HFFc6 (cell line): ENCODE measurements around the gene CALN1. TPM values are rescaled to one million over a fixed set of nuclear protein-coding genes. Genes with fewer than 3 reads are reported as not detected.

ENCODE experiments used
- DNase-seq: peaks from one replicate; pipeline ENCODE4 v3.0.0-alpha.2; 2018
- H3K27ac Mint-ChIP-seq: 2 replicates; pipeline ENCODE4 v1.8.0; 2020; ENCODE audit warnings: mild to moderate bottlenecking, mixed read lengths
- H3K27me3 Mint-ChIP-seq: 2 replicates; pipeline ENCODE4 v1.8.0; 2021; ENCODE audit warnings: mild to moderate bottlenecking, moderate library complexity, mixed read lengths; ENCODE audit not compliant: insufficient read depth
- H3K36me3 Mint-ChIP-seq: 2 replicates; pipeline ENCODE4 v1.8.0; 2021; ENCODE audit warnings: low read depth, mixed read lengths
- H3K4me1 Mint-ChIP-seq: 2 replicates; pipeline ENCODE4 v1.8.0; 2020; ENCODE audit warnings: low read depth, mixed read lengths
- H3K4me3 Mint-ChIP-seq: 2 replicates; pipeline ENCODE4 v1.8.0; 2020; ENCODE audit warnings: mild to moderate bottlenecking, moderate library complexity, mixed read lengths
- H3K9me3 Mint-ChIP-seq: 2 replicates; pipeline ENCODE4 v1.8.0; 2020; ENCODE audit warnings: mild to moderate bottlenecking, mixed read lengths
- CTCF ChIP-seq: fragments of 200-600 bp; sonication (generic); IDR thresholded peaks from 2 replicates; pipeline ENCODE4 v1.5.0; 2021; ENCODE audit warnings: antibody characterized with exemption, mild to moderate bottlenecking
- total RNA-seq, 6 experiments: library from RNA; stranded (reverse); fragmentation: NEBNext Ultra II Directional; extraction: Animal tissue kit (Norgen Biotek cat#: 25700); gene quantifications; 2 replicates in 1 of 6; 3 replicates in 5 of 6; pipeline ENCODE4 v1.2.3, GENCODE V29; 2021

Gene CALN1
- total RNA-seq, 6 experiments from 2014 or later, result not detected

GRCh38 chr7:71731740-71732139 lies 680.4 kb downstream of the CALN1 start:
- H3K36me3 Mint-ChIP-seq, result no peaks in the 10 kb centered on the region
- no peak overlapping the region for H3K27ac Mint-ChIP-seq
- TF ChIP-seq CTCF, result no peak
- H3K27me3 Mint-ChIP-seq, result peaks cover 4% of the 10 kb centered on the region; the same call in 1 of the 2 replicates
- H3K4me3 Mint-ChIP-seq, result no peak overlapping the region
- H3K4me1 Mint-ChIP-seq, result no peaks in the 10 kb centered on the region
- no peak for DNase-seq
- H3K9me3 Mint-ChIP-seq, result peaks cover under 1% of the 10 kb centered on the region; the same call in 1 of the 2 replicates
